Mammary epithelial cell (primary cell): ENCODE results near the gene RALGAPB.
A peak's percentile ranks its signal among the peaks of the same experiment; 100 is the strongest.

Experiments used
- EZH2 ChIP-seq: IDR thresholded peaks from 2 replicates; pipeline ENCODE4 v1.6.1; 2012; ENCODE audit warnings: low read length, inconsistent platforms, borderline replicate concordance
- TF ChIP-seq, protein P1 (sequence below), 2 donors: IDR thresholded peaks in 1 of 2; conservative IDR thresholded peaks in 1 of 2; 2 replicates each; pipeline ENCODE4 v1.5.1; 2011 to 2012; ENCODE audit warnings: inconsistent platforms in 2 of 2, low read length in 2 of 2, mild to moderate bottlenecking in 2 of 2, control low read depth in 1 of 2, low read depth in 1 of 2; ENCODE audit not compliant: insufficient read depth in 1 of 2; ENCODE audit errors: extremely low read depth in 1 of 2

DNA sequence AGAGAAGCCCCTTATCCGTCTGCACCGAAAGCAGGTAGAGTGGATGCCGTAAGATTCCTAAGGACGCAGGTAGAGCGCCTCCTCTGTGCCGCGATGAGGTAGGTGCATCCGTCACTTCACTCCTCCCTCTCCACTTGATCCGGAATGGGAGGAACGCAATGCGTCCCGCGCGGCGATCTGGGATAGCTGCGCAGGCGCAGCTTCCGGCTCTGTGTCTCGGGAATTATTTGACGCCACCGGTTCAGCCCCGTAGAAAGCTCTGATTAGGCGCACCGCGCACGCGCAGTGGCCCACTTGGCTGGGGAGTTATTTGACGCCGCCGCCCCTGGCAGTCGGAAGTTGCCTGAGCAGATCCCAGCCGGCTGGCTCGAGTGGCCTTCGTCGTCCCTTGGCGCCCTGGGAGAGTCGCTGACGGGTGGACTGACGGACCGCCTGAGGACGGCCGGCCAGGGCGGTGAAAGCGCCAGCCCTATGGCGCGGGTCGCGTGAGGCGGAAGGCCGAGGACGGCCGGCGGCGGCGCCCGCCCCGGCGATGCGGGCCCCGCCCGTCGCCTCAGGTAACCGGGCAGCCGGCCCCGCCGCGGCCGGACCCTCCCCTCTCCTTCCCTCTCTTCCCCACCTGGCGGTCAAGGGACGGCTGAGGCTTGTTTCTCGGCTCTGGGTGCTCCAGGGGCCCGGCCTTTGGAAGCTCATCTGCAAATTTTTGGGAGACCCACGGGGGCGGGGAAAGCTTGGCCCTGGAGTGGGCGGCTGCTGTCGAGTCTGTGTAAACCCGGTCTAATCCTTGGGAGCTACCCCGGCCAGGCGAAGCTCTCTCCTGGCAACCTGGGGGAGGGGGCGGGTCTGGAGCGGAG, at the start of gene RALGAPB:
- TF ChIP-seq, protein P1, sequence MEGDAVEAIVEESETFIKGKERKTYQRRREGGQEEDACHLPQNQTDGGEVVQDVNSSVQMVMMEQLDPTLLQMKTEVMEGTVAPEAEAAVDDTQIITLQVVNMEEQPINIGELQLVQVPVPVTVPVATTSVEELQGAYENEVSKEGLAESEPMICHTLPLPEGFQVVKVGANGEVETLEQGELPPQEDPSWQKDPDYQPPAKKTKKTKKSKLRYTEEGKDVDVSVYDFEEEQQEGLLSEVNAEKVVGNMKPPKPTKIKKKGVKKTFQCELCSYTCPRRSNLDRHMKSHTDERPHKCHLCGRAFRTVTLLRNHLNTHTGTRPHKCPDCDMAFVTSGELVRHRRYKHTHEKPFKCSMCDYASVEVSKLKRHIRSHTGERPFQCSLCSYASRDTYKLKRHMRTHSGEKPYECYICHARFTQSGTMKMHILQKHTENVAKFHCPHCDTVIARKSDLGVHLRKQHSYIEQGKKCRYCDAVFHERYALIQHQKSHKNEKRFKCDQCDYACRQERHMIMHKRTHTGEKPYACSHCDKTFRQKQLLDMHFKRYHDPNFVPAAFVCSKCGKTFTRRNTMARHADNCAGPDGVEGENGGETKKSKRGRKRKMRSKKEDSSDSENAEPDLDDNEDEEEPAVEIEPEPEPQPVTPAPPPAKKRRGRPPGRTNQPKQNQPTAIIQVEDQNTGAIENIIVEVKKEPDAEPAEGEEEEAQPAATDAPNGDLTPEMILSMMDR (conservative IDR thresholded peaks at IDR 0.05 in 1 of 2, IDR thresholded peaks at IDR 0.05 in 1 of 2; ENCODE audit: extremely low read depth in 1 of 2, insufficient read depth in 1 of 2, low read depth in 1 of 2, low read length in 2 of 2): peak in 1 of 2 donors; percentile 66
- TF ChIP-seq EZH2: no peak
